Ascending aorta (tissue), 2 donors: Measurements from ENCODE around the gene NAXD. TPM values are rescaled to one million over a fixed set of nuclear protein-coding genes. Genes with fewer than 3 reads are reported as not detected.

Source experiments
- DNase-seq, 2 donors: peaks; one replicate each; pipeline ENCODE4 v3.0.0-alpha.2; 2019; ENCODE audit warnings: low spot score in 2 of 2
- H3K27ac ChIP-seq, 2 donors: fragments of 200-600 bp; sonication (generic); one replicate each; pipeline ENCODE4 v1.5.1; 2016 to 2017; ENCODE audit warnings: mild to moderate bottlenecking in 1 of 2
- H3K27me3 ChIP-seq: fragments of 200-600 bp; sonication (generic); one replicate; pipeline ENCODE4 v1.5.1; 2017
- H3K36me3 ChIP-seq, 2 donors: fragments of 200-600 bp; sonication (generic); one replicate each; pipeline ENCODE4 v1.5.1; 2016
- H3K4me1 ChIP-seq, 2 donors: fragments of 200-600 bp; sonication (generic); one replicate each; pipeline ENCODE4 v1.5.1; 2016 to 2017; ENCODE audit warnings: mild to moderate bottlenecking in 1 of 2
- H3K4me3 ChIP-seq, 2 donors: fragments of 200-600 bp; sonication (generic); one replicate each; pipeline ENCODE4 v1.5.1; 2016 to 2017; ENCODE audit warnings: mild to moderate bottlenecking in 1 of 2
- H3K9me3 ChIP-seq, 2 donors: fragments of 200-600 bp; sonication (generic); one replicate each; pipeline ENCODE4 v1.5.1; 2016
- CTCF ChIP-seq, 3 experiments: fragments of 200-600 bp in 2 of 3; fragments of 450-650 bp in 1 of 3; sonication (generic) in 2 of 3; IDR thresholded peaks; one replicate each; pipeline ENCODE4 v1.5.1; 2016 to 2019; ENCODE audit warnings: antibody characterized with exemption in 3 of 3, mild to moderate bottlenecking in 1 of 3, moderate library complexity in 1 of 3
- intact Hi-C: fragments of 100-400 bp; cut with DNase I; formaldehyde crosslinking; loops from one replicate; pipeline ENCODE4 v1.15.1; 2023
- total RNA-seq: library from RNA; depleted of rRNA; stranded (reverse); fragments of >200 nt; gene quantifications from one replicate; pipeline ENCODE4 v1.1.0, GENCODE V29; 2016

NAXD gene
- total RNA-seq, 1 donor from 2014 or later, result 1.9 TPM

DNA sequence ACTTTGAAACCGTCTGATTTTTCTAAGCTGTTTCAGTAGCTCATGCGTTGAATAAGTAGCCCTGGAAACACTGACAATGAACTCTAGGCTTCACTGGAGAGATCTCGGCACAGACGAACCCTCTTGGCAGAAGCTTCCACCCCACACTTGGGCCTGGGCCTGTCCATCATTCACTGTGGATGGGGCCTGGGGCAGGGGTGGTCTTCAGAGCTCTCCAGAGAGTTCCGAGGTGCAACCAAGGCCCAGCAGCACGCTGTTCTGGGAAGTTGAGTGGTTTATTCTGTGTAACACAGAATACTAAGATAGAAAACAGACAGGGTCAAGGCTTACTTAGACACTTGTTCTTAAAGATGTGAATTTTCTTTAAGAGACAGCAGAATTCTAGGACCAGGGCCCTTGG is 21.9 kb downstream of the NAXD start:
- H3K4me3 ChIP-seq, result no peak overlapping the region
- H3K4me1 ChIP-seq, result no peaks in the 10 kb centered on the region
- H3K9me3 ChIP-seq, result no peaks in the 10 kb centered on the region
- no peak overlapping the region for H3K27ac ChIP-seq
- peaks cover 65 to 86% of the 10 kb centered on the region in 2 donors for H3K36me3 ChIP-seq
- no peaks in the 10 kb centered on the region for H3K27me3 ChIP-seq
- DNase-seq, result no peak
- no peak for TF ChIP-seq CTCF (IDR thresholded peaks at IDR 0.05)
- intact Hi-C loops, result no loop called here

DNA sequence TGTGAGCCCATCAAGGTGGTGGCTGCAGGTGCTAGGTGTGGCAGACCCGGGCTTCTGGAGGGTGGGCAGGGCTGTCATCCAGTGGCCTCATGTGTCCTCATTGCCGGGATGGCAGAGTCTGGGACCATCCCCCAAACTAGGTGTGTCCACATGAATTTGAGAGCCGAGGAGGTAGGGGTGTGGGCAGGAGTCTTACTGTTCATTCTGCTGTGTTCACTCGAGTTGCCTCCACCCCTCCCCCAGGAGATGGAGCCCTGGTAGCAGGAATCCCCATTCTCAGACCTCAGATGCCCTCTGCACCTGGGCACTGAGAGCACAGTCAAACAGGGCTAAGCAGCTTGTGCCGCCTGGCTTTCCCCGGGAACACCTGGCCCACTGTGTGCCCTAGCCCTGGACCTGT is 22.4 kb downstream of the NAXD start:
- no peak for TF ChIP-seq CTCF (IDR thresholded peaks at IDR 0.05)
- intact Hi-C loops, result no loop called here
- Histone ChIP-seq H3K27ac (no peak overlapping the region), H3K36me3 (peaks cover 69 to 87% of the 10 kb centered on the region in 2 donors), H3K9me3 (no peaks in the 10 kb centered on the region), H3K4me3 (no peak overlapping the region), H3K27me3 (no peaks in the 10 kb centered on the region), H3K4me1 (no peaks in the 10 kb centered on the region)
- DNase-seq, result no peak

GRCh38 chr13:110638257-110638656 is 22.9 kb downstream of the NAXD start:
- H3K27me3 ChIP-seq, result no peaks in the 10 kb centered on the region
- no peak for DNase-seq
- no peaks in the 10 kb centered on the region for H3K9me3 ChIP-seq
- no peaks in the 10 kb centered on the region for H3K4me1 ChIP-seq
- H3K4me3 ChIP-seq, result no peak overlapping the region
- TF ChIP-seq CTCF (IDR thresholded peaks at IDR 0.05), result no peak
- H3K36me3 ChIP-seq, result peaks cover 74 to 92% of the 10 kb centered on the region in 2 donors
- no peak overlapping the region for H3K27ac ChIP-seq
- intact Hi-C loops, result no loop called here

- intact Hi-C loops, result no loop called here
- no peak for DNase-seq
- no peak for TF ChIP-seq CTCF (IDR thresholded peaks at IDR 0.05)
- Histone ChIP-seq H3K27ac (no peak overlapping the region), H3K9me3 (no peaks in the 10 kb centered on the region), H3K4me1 (no peaks in the 10 kb centered on the region), H3K4me3 (no peak overlapping the region), H3K27me3 (no peaks in the 10 kb centered on the region), H3K36me3 (peaks cover 82 to 100% of the 10 kb centered on the region in 2 donors)
Measured at GRCh38 chr13:110638814-110639806, 23.8 kb downstream of the NAXD start.

DNA sequence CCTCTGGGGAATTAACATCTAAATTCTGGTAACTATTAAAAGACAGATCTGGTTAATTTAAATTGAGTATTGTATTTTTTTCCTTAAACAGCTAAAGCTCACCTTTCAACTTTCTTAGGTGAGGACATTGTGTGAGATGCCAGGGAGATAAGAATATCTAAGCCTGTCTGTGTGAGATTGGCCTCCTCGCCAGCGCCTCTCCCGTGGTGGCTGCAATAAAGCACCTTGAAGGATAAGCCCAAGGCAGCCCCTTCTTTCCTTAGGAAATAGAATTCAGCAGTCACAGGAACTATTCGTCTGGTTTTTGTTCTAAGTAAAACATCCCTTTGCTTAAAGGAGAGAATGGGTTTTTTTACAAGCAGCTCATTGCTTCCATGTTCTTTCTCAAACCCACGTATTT is 24.6 kb downstream of the NAXD start:
- Histone ChIP-seq H3K4me1 (peaks cover 0 to 4% of the 10 kb centered on the region in 2 donors), H3K27me3 (no peaks in the 10 kb centered on the region), H3K27ac (no peak overlapping the region), H3K9me3 (no peaks in the 10 kb centered on the region), H3K36me3 (peaks cover 76 to 94% of the 10 kb centered on the region in 2 donors), H3K4me3 (no peak overlapping the region)
- no peak for DNase-seq
- intact Hi-C loops, result loop anchor here (5.0 kb wide), 1 partner anchor 77 kb away; no protein-coding TSS in a partner anchor
- no peak for TF ChIP-seq CTCF (IDR thresholded peaks at IDR 0.05)
